ENCODE data around the gene RPS6KA2.
A peak's percentile ranks its signal among the peaks of the same experiment; 100 is the strongest.

RPS6KA2 gene

GRCh38 chr6:166520905-166521834, 105.9 kb downstream of the RPS6KA2 start:
- TF ChIP-seq CTCF (conservative IDR thresholded peaks at IDR 0.05; ENCODE audit: control insufficient read depth, insufficient read depth, low read depth, low read length) = no peak
- DNase-seq (ENCODE audit: low read depth) = peak; percentile 69
- H3K4me3 ChIP-seq (ENCODE audit: control insufficient read depth, low read depth, low read length) = no peak overlapping the region

GRCh38 chr6:166516251-166516884, 110.7 kb downstream of the RPS6KA2 start:
- H3K4me3 ChIP-seq (ENCODE audit: control insufficient read depth, low read depth, low read length) = no peak overlapping the region
- TF ChIP-seq CTCF (conservative IDR thresholded peaks at IDR 0.05; ENCODE audit: control insufficient read depth, insufficient read depth, low read depth, low read length) = no peak
- peak; percentile 14 for DNase-seq (ENCODE audit: low read depth)

GRCh38 chr6:166515072-166515810, 111.8 kb downstream of the RPS6KA2 start:
- no peak overlapping the region for H3K4me3 ChIP-seq (ENCODE audit: control insufficient read depth, low read depth, low read length)
- peak; percentile 64 for TF ChIP-seq CTCF (conservative IDR thresholded peaks at IDR 0.05; ENCODE audit: control insufficient read depth, insufficient read depth, low read depth, low read length)
- DNase-seq (ENCODE audit: low read depth) = peak; percentile 93

GRCh38 chr6:166514196-166514595, 112.9 kb downstream of the RPS6KA2 start:
- peak; percentile 5 for TF ChIP-seq CTCF (conservative IDR thresholded peaks at IDR 0.05; ENCODE audit: control insufficient read depth, insufficient read depth, low read depth, low read length)
- no peak overlapping the region for H3K4me3 ChIP-seq (ENCODE audit: control insufficient read depth, low read depth, low read length)
- DNase-seq (ENCODE audit: low read depth) = no peak

GRCh38 chr6:166512567-166512966, 114.5 kb downstream of the RPS6KA2 start:
- no peak overlapping the region for H3K4me3 ChIP-seq (ENCODE audit: control insufficient read depth, low read depth, low read length)
- DNase-seq (ENCODE audit: low read depth) = no peak
- TF ChIP-seq CTCF (conservative IDR thresholded peaks at IDR 0.05; ENCODE audit: control insufficient read depth, insufficient read depth, low read depth, low read length) = no peak

- no peak overlapping the region for H3K4me3 ChIP-seq (ENCODE audit: control insufficient read depth, low read depth, low read length)
- no peak for TF ChIP-seq CTCF (conservative IDR thresholded peaks at IDR 0.05; ENCODE audit: control insufficient read depth, insufficient read depth, low read depth, low read length)
- no peak for DNase-seq (ENCODE audit: low read depth)
These were observed 115.7 kb downstream of the RPS6KA2 start for GRCh38 chr6:166511316-166511715.

All from fibroblast of mammary gland (primary cell).